SK-N-SH (cell line): ENCODE data around the gene DSCAML1.

ENCODE experiments used
- CTCF ChIP-seq: fragments of 200-600 bp; sonication (generic); IDR thresholded peaks from 2 replicates; pipeline ENCODE4 v1.6.1; 2017; ENCODE audit warnings: antibody characterized with exemption, mild to moderate bottlenecking, moderate library complexity
- GATA2 ChIP-seq: sonication (generic); formaldehyde crosslinking; IDR thresholded peaks from 2 replicates; pipeline ENCODE4 v1.5.0; 2020; ENCODE audit warnings: mild to moderate bottlenecking, missing genetic modification reagents
- NFIC ChIP-seq: IDR thresholded peaks from 2 replicates; pipeline ENCODE4 v1.4.0; 2012; ENCODE audit warnings: borderline replicate concordance
- RFX5 ChIP-seq: IDR thresholded peaks from 2 replicates; pipeline ENCODE4 v1.6.1; 2012; ENCODE audit warnings: mild to moderate bottlenecking, improper control_type of control experiment, low read length
- TF ChIP-seq, protein P1 (sequence below): IDR thresholded peaks from 2 replicates; pipeline ENCODE4 v1.4.0; 2012; ENCODE audit warnings: low read depth

- TF ChIP-seq RFX5 (no peak), CTCF (no peak), NFIC (no peak), GATA2 (no peak)
- TF ChIP-seq, protein P1, sequence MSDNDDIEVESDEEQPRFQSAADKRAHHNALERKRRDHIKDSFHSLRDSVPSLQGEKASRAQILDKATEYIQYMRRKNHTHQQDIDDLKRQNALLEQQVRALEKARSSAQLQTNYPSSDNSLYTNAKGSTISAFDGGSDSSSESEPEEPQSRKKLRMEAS = no peak
These were observed 6.7 kb downstream of the DSCAML1 start for GRCh38 chr11:117790279-117790678.
